Activated CD4-positive, alpha-beta T cell treated with anti-CD3 and anti-CD28 coated beads for 36 hours (primary cell): ENCODE measurements around the gene MAP4K5. TPM values are rescaled to one million over a fixed set of nuclear protein-coding genes. Genes with fewer than 3 reads are reported as not detected.
A peak's percentile ranks its signal among the peaks of the same experiment; 100 is the strongest.
"Not testable (repeated sequence)": the region's sequence is repeated elsewhere in the genome, so short reads cannot be mapped to it uniquely, and the experiment has no call there.

Experiments used
- ATAC-seq: fragments of 200-7000 bp; cut with Tn5 transposase; one replicate; pipeline ENCODE4 v1.10.0; 2021; ENCODE audit warnings: mild to moderate bottlenecking, moderate library complexity
- CTCF ChIA-PET: fragments of 350-600 bp; sonication (Branson Sonifier 250); formaldehyde crosslinking; loops from one replicate; lab custom pipeline; 2021; ENCODE audit warnings: antibody characterized with exemption; lab: Charles Lee
- POLR2A ChIA-PET: fragments of 350-600 bp; sonication (Branson Sonifier 250); formaldehyde crosslinking; loops from one replicate; lab custom pipeline; 2021; ENCODE audit warnings: antibody characterized with exemption, inconsistent platforms; lab: Charles Lee
- DNase-seq: peaks from one replicate; pipeline ENCODE4 v3.0.0-alpha.2; 2020
- H3K27ac Mint-ChIP-seq: one replicate; pipeline ENCODE4 v1.8.0; 2021; ENCODE audit warnings: mixed read lengths
- H3K27me3 Mint-ChIP-seq: one replicate; pipeline ENCODE4 v1.8.0; 2021; ENCODE audit warnings: mixed read lengths
- H3K36me3 Mint-ChIP-seq: one replicate; pipeline ENCODE4 v1.8.0; 2021; ENCODE audit warnings: low read depth, mixed read lengths
- H3K4me1 Mint-ChIP-seq: one replicate; pipeline ENCODE4 v1.8.0; 2021; ENCODE audit warnings: mixed read lengths
- H3K4me3 Mint-ChIP-seq: one replicate; pipeline ENCODE4 v1.8.0; 2021; ENCODE audit warnings: mild to moderate bottlenecking, moderate library complexity, mixed read lengths
- H3K9me3 Mint-ChIP-seq: one replicate; pipeline ENCODE4 v1.8.0; 2021; ENCODE audit warnings: low read depth, mixed read lengths
- intact Hi-C, 2 experiments: fragments of 100-400 bp; cut with DNase I in 1 of 2; cut with micrococcal nuclease in 1 of 2; formaldehyde crosslinking; loops; one replicate each; pipeline versions ENCODE4 v1.14.2 to v1.15.1; 2022 to 2024; cut with DNase I, micrococcal nuclease
- total RNA-seq, 2 experiments: library from RNA; stranded (reverse); gene quantifications; one replicate each; pipeline ENCODE4 v1.2.3, GENCODE V29; 2021

Gene MAP4K5
- total RNA-seq, 2 experiments from 2014 or later: 19.1 to 31.2 TPM

DNA sequence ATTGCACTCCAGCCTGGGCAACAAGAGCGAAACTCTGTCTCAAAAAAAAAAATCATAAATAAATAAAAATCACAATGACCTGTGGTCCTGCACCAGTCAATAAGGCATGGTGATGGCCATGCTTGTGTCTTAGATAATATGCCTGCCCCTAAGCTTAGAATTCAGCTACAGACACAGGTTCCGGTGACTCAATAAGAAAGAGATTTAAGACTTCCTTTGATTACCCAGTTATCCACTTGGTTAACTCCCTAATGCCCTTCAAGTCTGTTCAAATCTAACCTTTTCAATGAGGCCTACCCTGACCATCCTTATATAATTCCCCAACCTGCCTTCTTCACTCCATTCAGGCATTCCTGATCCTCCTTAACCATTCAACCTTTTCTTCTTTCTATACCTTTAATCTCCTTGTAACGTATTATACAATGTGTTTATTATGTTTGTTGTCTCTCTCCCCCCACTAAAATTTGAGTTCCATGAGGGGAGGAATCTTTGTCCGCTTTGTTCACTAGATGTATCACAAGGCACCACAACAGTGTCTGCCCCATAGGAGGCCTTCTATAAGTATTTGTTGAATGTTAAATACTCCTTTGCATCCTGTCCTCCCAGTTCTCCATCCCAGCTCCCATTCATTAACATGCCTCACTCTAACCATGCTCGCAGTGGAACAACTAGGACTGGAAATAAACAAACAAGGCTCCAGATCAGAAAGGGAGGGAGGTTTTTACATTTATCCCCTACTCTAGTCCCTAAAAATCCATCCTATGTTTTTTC lies 8.9 kb downstream of the MAP4K5 start:
- Mint-ChIP-seq H3K36me3 (peaks cover 14% of the 10 kb centered on the region), H3K27me3 (no peaks in the 10 kb centered on the region), H3K4me3 (peak overlapping the region; percentile 23), H3K9me3 (no peaks in the 10 kb centered on the region), H3K27ac (peak overlapping the region; percentile 79), H3K4me1 (peaks cover 60% of the 10 kb centered on the region)
- ATAC-seq: no peak
- ChIA-PET CTCF (interaction anchor here (0.6 to 4.1 kb wide), 8 partner anchors 8 to 699 kb away, joined by 3 to 18 read pairs (median 4); partner anchors contain the start of genes DMAC2L, L2HGDH and MAP4K5), POLR2A (interaction anchor here (0.5 to 1.5 kb wide), 2 partner anchors 179 to 239 kb away, joined by 4 to 5 read pairs; no protein-coding TSS in a partner anchor)
- no peak for DNase-seq
- intact Hi-C loops: loop anchor here (2.0 to 5.0 kb wide), 6 partner anchors 161 to 1324 kb away; partner anchors contain the start of genes SOS2 (in 2 of the 2), MGAT2 (in 1 of the 2) and RPL36AL (in 1 of the 2)

DNA sequence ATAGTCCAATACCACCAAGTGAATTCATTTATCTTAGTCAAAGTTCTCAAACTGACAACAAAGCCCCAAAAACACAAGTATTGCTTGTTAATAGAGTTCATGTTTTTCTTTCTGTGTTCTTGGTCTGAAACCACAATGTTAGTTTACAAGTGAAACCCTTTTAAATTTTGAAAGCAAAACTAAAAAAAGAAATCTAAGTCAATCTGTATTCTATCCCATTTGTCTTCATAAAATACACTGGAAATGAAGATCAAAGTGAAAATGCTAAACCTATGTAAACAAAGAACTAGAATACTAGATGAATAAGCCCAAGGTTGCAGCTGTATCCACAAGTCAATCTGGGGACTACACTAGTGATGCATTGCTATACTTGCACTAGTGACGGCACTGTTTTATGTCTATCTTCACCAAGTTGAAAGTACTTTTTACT lies 10.4 kb downstream of the MAP4K5 start:
- intact Hi-C loops: loop anchor here (1.0 to 5.0 kb wide), 17 partner anchors 10 to 1325 kb away; partner anchors contain the start of genes MAP4K5 (in 2 of the 2), SOS2 (in 2 of the 2), CDKL1 (in 1 of the 2) and MGAT2 (in 1 of the 2)
- Mint-ChIP-seq H3K27ac (peak overlapping the region; percentile 94), H3K4me1 (peaks cover 57% of the 10 kb centered on the region), H3K36me3 (peaks cover 16% of the 10 kb centered on the region), H3K27me3 (no peaks in the 10 kb centered on the region), H3K9me3 (no peaks in the 10 kb centered on the region), H3K4me3 (peak overlapping the region; percentile 55)
- ChIA-PET CTCF (interaction anchor here (0.6 to 4.1 kb wide), 9 partner anchors 8 to 354 kb away, joined by 3 to 18 read pairs (median 3); partner anchors contain the start of genes DMAC2L, L2HGDH and MAP4K5), POLR2A (interaction anchor here (0.7 to 1.2 kb wide), 2 partner anchors 69 to 201 kb away, joined by 3 read pairs; no protein-coding TSS in a partner anchor)
- DNase-seq (peak; percentile 33), ATAC-seq (peak; percentile 78)

DNA sequence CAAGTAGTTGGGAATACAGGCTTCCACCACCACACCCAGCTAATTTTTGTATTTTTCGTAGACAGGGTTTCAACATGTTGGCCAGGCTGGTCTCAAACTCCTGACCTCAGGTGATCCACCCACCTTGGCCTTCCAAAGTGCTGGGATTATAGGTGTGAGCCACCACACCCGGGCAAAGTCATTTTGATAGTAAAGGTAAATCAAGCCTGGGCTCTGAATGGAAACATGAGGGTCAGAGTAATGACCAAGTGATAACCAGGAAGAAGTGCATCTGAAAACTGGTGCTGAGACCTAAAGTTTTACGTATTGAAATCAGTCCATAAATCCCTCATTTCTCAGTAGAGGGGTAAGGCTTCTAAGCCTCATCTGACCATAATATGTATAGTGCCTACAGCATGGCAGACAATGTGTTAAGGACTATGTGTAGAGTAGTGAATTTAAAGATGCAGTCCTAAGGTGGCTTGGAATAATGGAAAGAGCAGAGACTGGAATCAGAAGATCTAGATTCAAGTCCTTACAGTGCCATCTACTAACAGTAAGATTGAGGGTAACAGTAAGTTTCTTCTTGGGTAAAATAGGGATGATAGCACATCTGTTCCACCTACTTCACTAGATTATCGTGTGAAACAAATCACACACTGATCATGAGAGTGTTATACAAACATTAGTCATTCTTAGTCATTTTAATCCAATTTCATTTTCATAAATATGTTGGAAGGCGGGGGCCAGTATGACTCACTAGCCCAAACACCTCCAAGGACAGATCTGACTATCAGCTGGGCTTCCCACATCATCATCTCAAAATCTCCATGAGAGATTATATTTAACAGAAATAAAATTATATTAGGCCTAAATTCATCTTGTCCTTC lies 11.2 kb downstream of the MAP4K5 start:
- H3K27ac Mint-ChIP-seq: peak overlapping the region; percentile 94
- no peaks in the 10 kb centered on the region for H3K27me3 Mint-ChIP-seq
- ChIA-PET POLR2A (interaction anchor here (1.2 kb wide), 1 partner anchor 200 kb away, joined by 3 read pairs; no protein-coding TSS in a partner anchor), CTCF (interaction anchor here (0.6 to 4.1 kb wide), 2 partner anchors 200 to 241 kb away, joined by 3 to 18 read pairs; no protein-coding TSS in a partner anchor)
- H3K9me3 Mint-ChIP-seq: no peaks in the 10 kb centered on the region
- peaks cover 56% of the 10 kb centered on the region for H3K4me1 Mint-ChIP-seq
- ATAC-seq: peak; percentile 81
- H3K36me3 Mint-ChIP-seq: peaks cover 13% of the 10 kb centered on the region
- intact Hi-C loops: loop anchor here (1.0 to 5.0 kb wide), 14 partner anchors 11 to 1326 kb away; partner anchors contain the start of genes MAP4K5 (in 2 of the 2), CDKL1 (in 1 of the 2), MGAT2 (in 1 of the 2) and RPL36AL (in 1 of the 2)
- peak; percentile 84 for DNase-seq
- peak overlapping the region; percentile 55 for H3K4me3 Mint-ChIP-seq

DNA sequence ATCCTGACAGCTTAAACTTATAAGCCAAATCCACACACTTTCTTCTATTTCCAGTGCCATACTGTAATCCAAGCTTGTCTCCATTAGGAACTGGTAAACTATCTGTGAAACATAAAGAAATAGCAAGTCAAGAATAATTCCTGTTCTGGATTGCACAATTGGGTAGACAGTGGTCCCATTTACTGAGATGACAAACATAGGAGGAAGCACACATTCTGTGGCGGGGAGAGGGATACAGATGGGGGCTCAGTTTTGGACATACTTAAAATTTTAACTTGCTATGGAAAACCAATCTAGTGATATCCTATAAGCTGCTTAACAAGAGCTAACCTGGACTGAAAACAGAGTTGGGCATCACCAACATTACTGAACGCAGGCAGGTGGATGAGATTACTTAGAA lies 16.3 kb downstream of the MAP4K5 start:
- no peak overlapping the region for H3K27ac Mint-ChIP-seq
- ChIA-PET POLR2A (interaction anchor here (0.5 kb wide), 1 partner anchor 15 kb away, joined by 3 read pairs; no protein-coding TSS in a partner anchor), CTCF (interaction anchor here (1.0 kb wide), 1 partner anchor 344 kb away, joined by 3 read pairs; no protein-coding TSS in a partner anchor)
- H3K4me3 Mint-ChIP-seq: no peak overlapping the region
- intact Hi-C loops: no loop called here
- H3K36me3 Mint-ChIP-seq: peaks cover 4% of the 10 kb centered on the region
- peaks cover 2% of the 10 kb centered on the region for H3K9me3 Mint-ChIP-seq
- no peaks in the 10 kb centered on the region for H3K27me3 Mint-ChIP-seq
- peaks cover 16% of the 10 kb centered on the region for H3K4me1 Mint-ChIP-seq
- DNase-seq (no peak), ATAC-seq (no peak)

DNA sequence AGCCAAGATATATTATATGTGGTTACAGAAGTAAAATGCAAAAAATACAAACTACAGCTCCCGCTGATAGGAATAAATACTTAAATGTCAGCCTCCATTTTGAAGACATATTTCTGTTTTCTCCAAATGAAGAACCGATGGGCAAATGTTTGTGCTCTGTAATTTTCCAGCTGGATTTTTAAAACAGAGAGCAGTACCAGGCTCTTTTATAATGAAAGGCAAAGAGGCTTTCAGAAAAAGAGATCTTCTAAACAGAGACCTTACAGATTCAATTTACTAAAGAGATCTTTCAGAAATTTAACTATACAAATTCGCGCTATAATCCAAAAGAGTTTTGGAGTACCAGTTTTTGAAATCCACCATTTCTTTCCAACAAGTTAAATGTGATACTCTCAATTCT lies 19.9 kb downstream of the MAP4K5 start:
- Mint-ChIP-seq H3K4me1 (peaks cover 16% of the 10 kb centered on the region), H3K27ac (no peak overlapping the region), H3K9me3 (peaks cover 2% of the 10 kb centered on the region), H3K27me3 (no peaks in the 10 kb centered on the region), H3K4me3 (no peak overlapping the region), H3K36me3 (peaks cover 2% of the 10 kb centered on the region)
- POLR2A ChIA-PET: no interaction called here
- no peak for DNase-seq
- intact Hi-C loops: no loop called here
- CTCF ChIA-PET: no interaction called here
- no peak for ATAC-seq

DNA sequence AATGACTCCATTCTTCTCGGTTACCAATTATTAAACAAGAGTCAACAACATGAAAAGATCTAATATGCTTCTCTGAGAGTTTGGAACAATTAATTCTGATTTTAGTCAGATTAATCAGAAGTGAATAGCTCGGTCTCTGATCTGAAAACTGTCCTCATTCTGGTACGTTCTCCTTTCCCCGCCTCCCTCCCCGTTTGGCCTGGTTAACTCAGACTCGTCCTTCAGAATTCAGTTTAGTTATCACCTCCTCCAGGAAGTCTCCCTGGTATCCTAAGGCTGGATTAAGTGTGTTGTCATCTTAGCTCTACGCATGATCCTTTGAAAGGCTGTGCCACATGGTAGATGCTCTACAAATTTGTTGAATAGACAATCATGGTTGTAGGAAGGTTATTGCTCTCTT lies 22.2 kb downstream of the MAP4K5 start:
- CTCF ChIA-PET: interaction anchor here (1.0 kb wide), 1 partner anchor 101 kb away, joined by 3 read pairs; no protein-coding TSS in a partner anchor
- ATAC-seq: no peak
- intact Hi-C loops: no loop called here
- peaks cover 2% of the 10 kb centered on the region for H3K9me3 Mint-ChIP-seq
- H3K27ac Mint-ChIP-seq: no peak overlapping the region
- peaks cover 18% of the 10 kb centered on the region for H3K4me1 Mint-ChIP-seq
- H3K27me3 Mint-ChIP-seq: no peaks in the 10 kb centered on the region
- no peak for DNase-seq
- peaks cover 2% of the 10 kb centered on the region for H3K36me3 Mint-ChIP-seq
- POLR2A ChIA-PET: no interaction called here
- H3K4me3 Mint-ChIP-seq: no peak overlapping the region

DNA sequence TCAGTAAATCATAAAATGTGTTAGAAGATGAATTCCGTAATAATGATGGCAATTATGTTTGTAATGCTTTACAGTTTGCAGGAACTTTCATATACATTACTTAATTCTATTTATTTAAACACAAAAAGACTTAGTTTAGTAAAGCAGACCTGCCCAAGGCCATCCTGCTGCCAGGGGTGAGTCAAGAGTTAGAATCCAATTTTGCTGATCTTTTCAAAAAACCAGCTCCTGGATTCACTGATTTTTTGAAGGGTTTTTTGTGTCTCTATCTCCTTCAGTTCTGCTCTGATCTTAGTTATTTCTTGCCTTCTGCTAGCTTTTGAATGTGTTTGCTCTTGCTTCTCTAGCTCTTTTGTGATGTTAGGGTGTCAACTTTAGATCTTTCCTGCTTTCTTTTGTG lies 25.3 kb downstream of the MAP4K5 start:
- H3K36me3 Mint-ChIP-seq, intact Hi-C loops, POLR2A ChIA-PET, H3K4me3 Mint-ChIP-seq, H3K27ac Mint-ChIP-seq, H3K9me3 Mint-ChIP-seq, H3K27me3 Mint-ChIP-seq, DNase-seq, ATAC-seq: not testable (repeated sequence)
- H3K4me1 Mint-ChIP-seq: peaks cover 18% of the 10 kb centered on the region
- CTCF ChIA-PET: interaction anchor here (1.0 kb wide), 1 partner anchor 9 kb away, joined by 3 read pairs; no protein-coding TSS in a partner anchor

DNA sequence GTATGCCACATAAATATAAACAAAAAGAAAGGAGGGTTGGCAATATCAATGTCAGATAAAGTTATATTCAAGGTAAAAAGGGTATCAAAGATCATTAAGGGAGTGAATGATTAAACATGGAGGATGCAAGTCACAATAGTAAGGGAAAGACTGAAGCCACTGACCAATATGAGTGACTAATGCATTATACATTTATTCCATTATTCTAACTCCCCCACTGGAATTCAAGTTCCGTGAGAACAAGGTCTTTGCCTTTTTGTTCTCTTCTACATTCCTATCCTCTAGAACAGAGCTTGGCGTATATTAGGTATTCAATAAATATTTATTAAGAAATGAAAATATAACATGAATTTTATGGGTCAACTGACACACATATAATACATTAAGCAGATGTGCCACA lies 30.7 kb downstream of the MAP4K5 start:
- Mint-ChIP-seq H3K27me3 (no peaks in the 10 kb centered on the region), H3K4me3 (no peak overlapping the region), H3K27ac (no peak overlapping the region), H3K9me3 (no peaks in the 10 kb centered on the region), H3K36me3 (peaks cover 20% of the 10 kb centered on the region), H3K4me1 (peaks cover 8% of the 10 kb centered on the region)
- DNase-seq (no peak), ATAC-seq (no peak)
- ChIA-PET POLR2A (interaction anchor here (0.7 kb wide), 1 partner anchor 157 kb away, joined by 5 read pairs; no protein-coding TSS in a partner anchor), CTCF (no interaction called here)
- intact Hi-C loops: no loop called here

DNA sequence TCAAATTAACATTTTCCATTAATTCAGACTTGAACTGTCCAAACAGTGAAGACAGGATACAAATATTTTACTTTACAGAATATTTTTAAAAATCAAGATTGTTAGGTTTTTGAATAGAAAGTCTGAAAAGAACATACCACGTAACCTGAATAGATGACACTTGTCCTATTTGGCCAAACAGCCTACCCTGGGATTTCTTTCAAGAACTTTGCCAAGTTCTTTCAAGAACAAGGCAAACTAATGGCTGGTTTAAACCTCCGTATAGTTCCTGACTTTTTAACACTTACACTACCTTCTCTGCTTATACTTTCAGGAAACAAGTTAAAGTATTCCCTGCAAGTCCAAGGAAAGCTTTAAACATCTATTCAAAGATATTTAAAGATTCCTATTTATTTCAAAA lies 35.0 kb downstream of the MAP4K5 start:
- Mint-ChIP-seq H3K27me3 (no peaks in the 10 kb centered on the region), H3K27ac (no peak overlapping the region)
- CTCF ChIA-PET: interaction anchor here (1.0 to 1.4 kb wide), 2 partner anchors 10 to 101 kb away, joined by 3 to 4 read pairs; partner anchors contain the start of gene CDKL1

DNA sequence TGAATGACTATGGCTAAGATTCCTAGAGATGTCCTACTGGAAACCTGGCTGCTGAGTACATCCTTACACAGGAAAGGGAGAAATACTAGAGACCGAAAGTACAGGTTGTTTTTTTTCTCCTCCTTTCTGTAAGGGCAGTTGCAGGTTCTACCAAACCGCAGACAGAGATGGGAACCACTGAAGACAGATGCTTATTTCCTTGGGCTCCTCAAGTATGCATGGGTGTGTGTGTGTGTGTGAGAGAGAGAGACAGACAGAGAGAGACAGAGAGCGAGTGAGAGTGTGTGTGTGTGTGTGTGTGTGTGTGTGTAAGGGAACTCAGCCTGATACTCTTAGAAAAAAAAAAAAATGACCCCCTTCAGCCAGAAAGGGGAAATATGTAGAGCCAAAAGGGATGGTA lies 42.5 kb downstream of the MAP4K5 start:
- DNase-seq (no peak), ATAC-seq (no peak)
- Mint-ChIP-seq H3K36me3 (peaks cover 7% of the 10 kb centered on the region), H3K27ac (no peak overlapping the region), H3K27me3 (no peaks in the 10 kb centered on the region), H3K4me3 (no peak overlapping the region), H3K9me3 (no peaks in the 10 kb centered on the region), H3K4me1 (peaks cover 4% of the 10 kb centered on the region)
- POLR2A ChIA-PET: interaction anchor here (0.6 kb wide), 1 partner anchor 519 kb away, joined by 3 read pairs; no protein-coding TSS in a partner anchor
- intact Hi-C loops: no loop called here
- CTCF ChIA-PET: interaction anchor here (0.6 kb wide), 1 partner anchor 81 kb away, joined by 3 read pairs; no protein-coding TSS in a partner anchor

More for the DNA sequence above, 35.0 kb downstream of the MAP4K5 start:
- ATAC-seq (no peak), DNase-seq (no peak)
- POLR2A ChIA-PET: no interaction called here
- intact Hi-C loops: no loop called here
- peaks cover 13% of the 10 kb centered on the region for H3K4me1 Mint-ChIP-seq
- H3K36me3 Mint-ChIP-seq: peaks cover 25% of the 10 kb centered on the region
- no peak overlapping the region for H3K4me3 Mint-ChIP-seq
- no peaks in the 10 kb centered on the region for H3K9me3 Mint-ChIP-seq
